Stimulated activated effector memory CD8-positive, alpha-beta T cell treated with anti-CD3 and anti-CD28 coated beads, Interleukin-12 subunit alpha, Interleukin-12 subunit beta, amount 100 ng/mL, for 72 hours (primary cell): ENCODE measurements around the gene RPH3AL.
"Not testable (repeated sequence)": the region's sequence is repeated elsewhere in the genome, so short reads cannot be mapped to it uniquely, and the experiment has no call there.

ENCODE experiments used
- ATAC-seq: fragments of 150-1000 bp; cut with Tn5 transposase; 2 replicates; pipeline ENCODE4 v1.10.0; 2021
- DNase-seq, 2 donors: peaks; one replicate each; pipeline ENCODE4 v3.0.0; 2021 to 2022; ENCODE audit warnings: low spot score in 2 of 2
- H3K27ac Mint-ChIP-seq: one replicate; pipeline ENCODE4 v1.8.0; 2022; ENCODE audit warnings: mild to moderate bottlenecking, mixed read lengths
- H3K36me3 Mint-ChIP-seq: one replicate; pipeline ENCODE4 v1.8.0; 2022; ENCODE audit warnings: mild to moderate bottlenecking, mixed read lengths
- H3K4me1 Mint-ChIP-seq: one replicate; pipeline ENCODE4 v1.8.0; 2022; ENCODE audit warnings: mixed read lengths
- H3K4me3 Mint-ChIP-seq: one replicate; pipeline ENCODE4 v1.8.0; 2022; ENCODE audit warnings: mild to moderate bottlenecking, mixed read lengths
- H3K9me3 Mint-ChIP-seq: one replicate; pipeline ENCODE4 v1.8.0; 2022; ENCODE audit warnings: mixed read lengths

Gene RPH3AL

DNA sequence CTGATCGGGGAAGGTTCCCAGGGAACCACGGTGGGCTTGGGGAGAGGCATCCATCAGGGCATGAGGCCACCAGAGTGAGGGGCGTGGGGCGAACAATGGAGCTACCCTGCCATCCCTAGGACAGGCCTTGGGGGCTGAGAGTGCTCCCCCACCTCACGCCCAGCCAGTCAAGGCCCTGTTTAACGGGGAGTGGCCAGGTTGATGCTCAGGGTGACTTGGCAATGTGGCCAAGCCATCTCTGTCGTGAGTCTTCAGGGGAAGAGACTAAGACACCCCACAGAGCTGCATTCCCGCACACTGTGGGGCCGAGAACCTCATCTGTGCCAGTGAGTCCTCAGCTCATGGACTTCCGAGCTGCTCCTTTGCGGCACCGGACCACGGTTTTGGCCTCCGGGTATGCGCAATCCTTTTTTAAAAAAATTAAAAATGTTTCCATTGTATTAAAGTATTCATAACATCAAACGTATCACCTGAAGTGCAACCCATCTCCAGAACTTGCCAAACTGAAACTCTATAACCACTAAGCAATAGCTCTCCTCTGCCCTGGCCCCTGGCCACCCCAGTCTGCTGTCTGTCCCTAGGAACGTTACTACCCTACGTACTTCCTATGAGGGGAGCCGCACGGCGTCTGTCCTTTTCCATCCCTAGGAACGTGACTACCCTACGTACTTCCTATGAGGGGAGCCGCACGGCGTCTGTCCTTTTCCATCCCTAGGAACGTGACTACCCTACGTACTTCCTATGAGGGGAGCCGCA is 99.3 kb downstream of the RPH3AL start:
- DNase-seq (no peak), ATAC-seq (no peak)
- Mint-ChIP-seq H3K27ac (no peak overlapping the region), H3K9me3 (no peaks in the 10 kb centered on the region), H3K4me1 (no peaks in the 10 kb centered on the region), H3K36me3 (no peaks in the 10 kb centered on the region), H3K4me3 (no peak overlapping the region)

DNA sequence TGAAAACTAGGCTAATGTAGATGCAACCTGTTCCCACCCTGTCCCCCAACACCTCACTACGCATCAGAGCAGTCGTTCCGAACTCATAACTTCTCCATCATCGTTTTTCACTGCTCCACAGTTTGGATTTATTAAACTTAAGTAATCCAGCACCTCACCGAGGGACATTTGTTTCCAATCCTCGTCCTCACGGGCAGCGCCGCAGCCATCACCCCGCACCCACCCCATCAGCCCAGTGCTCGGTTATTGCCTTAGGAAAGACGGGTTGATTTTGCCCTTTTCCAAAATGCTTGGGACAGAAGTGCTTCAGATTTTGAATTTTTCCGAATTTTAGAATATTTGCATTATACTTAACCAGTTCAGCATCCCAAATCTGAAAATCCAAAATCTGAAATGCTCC is 100.2 kb downstream of the RPH3AL start:
- H3K4me1 Mint-ChIP-seq: no peaks in the 10 kb centered on the region
- DNase-seq: no peak
- no peak overlapping the region for H3K27ac Mint-ChIP-seq
- H3K9me3 Mint-ChIP-seq: no peaks in the 10 kb centered on the region
- no peak overlapping the region for H3K4me3 Mint-ChIP-seq
- no peak for ATAC-seq
- H3K36me3 Mint-ChIP-seq: no peaks in the 10 kb centered on the region

DNA sequence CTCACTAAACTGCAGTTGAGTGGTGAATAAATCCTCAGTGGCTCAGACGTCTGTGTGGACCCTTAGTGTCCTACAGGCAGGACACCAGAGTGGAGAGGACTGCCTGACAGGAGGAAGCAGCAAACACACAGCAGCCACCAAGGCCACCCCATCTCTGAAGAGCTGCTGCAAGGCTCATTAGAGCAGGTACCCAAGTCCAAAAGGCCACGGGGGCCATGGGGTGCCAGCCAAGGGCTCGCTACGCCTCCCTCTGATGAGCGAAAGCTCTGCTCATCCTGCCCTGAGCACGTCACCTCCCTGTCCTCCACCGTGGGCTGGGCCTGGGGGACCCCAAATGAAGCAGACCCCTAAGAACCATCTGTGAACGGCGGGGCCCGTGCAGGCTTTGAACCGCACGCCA is 101.1 kb downstream of the RPH3AL start:
- ATAC-seq (no peak), DNase-seq (no peak)
- Mint-ChIP-seq H3K9me3 (no peaks in the 10 kb centered on the region), H3K4me3 (no peak overlapping the region), H3K36me3 (no peaks in the 10 kb centered on the region), H3K4me1 (no peaks in the 10 kb centered on the region), H3K27ac (no peak overlapping the region)

DNA sequence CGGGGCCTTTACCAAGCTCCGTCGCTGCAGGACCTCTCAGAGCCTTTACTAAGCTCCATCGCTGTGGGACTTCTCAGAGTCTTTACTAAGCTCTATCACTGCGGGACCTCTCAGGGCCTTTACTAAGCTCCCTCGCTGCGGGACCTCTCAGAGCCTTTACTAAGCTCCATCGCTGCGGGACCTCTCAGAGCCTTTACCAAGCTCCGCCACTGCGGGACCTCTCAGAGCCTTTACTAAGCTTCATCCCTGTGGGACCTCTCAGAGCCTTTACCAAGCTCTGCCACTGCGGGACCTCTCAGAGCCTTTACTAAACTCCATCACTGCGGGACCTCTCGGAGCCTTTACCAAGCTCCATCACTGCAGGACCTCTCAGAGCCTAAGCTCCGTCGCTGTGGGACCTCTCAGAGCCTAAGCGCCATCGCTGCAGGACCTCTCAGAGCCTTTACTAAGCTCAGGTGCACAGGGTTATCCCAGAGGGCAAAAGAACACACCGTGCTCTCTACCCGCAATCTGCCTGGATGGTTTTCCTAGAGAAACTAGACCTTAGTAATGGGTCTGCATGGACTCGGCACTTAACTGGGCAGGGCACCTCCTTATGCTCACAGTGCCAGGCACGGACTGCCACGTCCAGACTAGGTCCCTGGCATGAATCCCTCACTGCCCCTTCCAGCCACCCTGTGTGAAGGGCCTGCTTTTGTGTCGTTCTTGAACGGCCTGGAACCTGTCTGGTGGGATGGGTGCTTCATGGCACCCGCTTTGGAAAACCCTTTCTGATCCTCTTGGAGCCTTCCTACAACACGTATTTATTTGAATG is 101.9 kb downstream of the RPH3AL start:
- H3K4me3 Mint-ChIP-seq: no peak overlapping the region
- DNase-seq (no peak), ATAC-seq (no peak)
- H3K27ac Mint-ChIP-seq: no peak overlapping the region
- no peaks in the 10 kb centered on the region for H3K36me3 Mint-ChIP-seq
- H3K9me3 Mint-ChIP-seq: no peaks in the 10 kb centered on the region
- no peaks in the 10 kb centered on the region for H3K4me1 Mint-ChIP-seq

DNA sequence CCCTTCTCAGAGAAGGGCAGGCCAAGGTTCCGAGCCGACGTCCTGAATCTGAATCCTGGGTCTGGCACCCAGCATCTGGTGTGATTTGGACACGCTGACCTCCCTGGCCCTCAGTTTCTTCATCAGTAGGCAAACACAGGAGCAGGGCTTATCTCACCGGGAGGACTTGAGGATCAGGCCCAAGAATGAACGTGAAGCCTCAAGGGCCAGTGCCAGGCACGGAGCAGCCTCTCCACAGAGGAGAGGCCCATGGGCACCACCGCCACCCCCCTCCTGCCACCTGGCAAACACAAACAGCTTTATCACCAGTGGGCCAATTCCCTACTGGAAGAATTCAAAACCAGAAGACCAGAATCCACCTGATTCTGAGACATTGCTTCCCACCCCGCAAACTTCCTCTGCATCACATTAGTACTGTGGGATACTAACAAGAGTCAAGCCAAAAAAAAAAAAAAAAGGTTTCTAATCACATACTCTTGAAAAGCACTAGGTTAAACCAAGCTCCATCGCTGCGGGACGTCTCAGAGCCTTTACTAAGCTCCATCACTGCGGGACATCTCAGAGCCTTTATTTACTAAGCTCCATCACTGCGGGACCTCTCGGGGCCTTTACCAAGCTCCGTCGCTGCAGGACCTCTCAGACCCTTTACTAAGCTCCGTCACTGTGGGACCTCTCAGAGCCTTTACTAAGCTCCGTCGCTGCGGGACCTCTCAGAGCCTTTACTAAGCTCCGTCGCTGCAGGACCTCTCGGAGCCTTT is 103.2 kb downstream of the RPH3AL start:
- no peaks in the 10 kb centered on the region for H3K36me3 Mint-ChIP-seq
- H3K9me3 Mint-ChIP-seq: no peaks in the 10 kb centered on the region
- ATAC-seq (no peak), DNase-seq (no peak)
- H3K4me1 Mint-ChIP-seq: peaks cover 7% of the 10 kb centered on the region
- H3K27ac Mint-ChIP-seq: no peak overlapping the region
- no peak overlapping the region for H3K4me3 Mint-ChIP-seq

DNA sequence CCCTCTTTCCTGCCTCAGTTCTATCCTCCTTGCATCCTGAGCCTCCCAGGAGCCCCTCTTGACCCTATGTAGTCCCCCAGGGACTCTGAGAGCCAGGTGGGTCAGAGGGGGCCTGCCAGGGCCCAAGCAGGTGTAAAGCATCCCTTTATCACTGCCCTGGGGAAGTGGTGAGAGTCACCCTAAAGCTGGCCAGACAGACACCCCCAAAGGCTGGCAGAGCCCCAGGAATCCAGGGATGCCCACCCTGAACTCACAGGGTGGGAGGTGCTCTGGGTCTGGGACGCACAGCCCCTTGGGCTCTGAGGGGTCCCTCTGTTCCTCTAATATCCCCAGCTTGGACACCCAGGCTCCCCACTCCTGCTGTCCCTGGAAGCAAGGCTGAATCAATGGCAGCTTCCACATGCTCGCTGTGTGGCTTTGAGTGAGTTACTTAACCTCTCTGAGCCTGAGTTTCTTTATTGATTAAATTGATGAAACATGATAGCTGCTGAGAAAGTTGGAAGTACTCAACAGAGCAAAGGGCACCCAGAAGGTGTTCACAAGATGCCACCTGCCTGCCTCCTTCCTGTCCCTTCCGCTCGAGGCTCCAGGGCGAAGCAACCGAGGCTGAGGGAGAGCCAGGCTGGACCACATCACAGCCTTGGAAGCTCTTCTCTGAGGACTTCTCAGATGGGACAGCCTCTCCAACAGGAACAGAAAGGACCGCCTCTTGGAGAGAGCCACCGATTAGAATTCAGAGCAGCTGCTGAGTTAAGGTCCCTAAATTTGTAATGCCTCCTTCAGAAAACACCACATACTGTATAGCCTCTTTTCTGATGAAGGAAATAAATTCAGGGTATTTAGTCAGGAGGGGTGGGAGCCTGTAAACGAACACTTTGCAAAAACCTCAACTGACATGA is 104.0 kb downstream of the RPH3AL start:
- no peak for DNase-seq
- H3K4me1 Mint-ChIP-seq: peaks cover 7% of the 10 kb centered on the region
- no peaks in the 10 kb centered on the region for H3K9me3 Mint-ChIP-seq
- ATAC-seq: no peak
- no peak overlapping the region for H3K4me3 Mint-ChIP-seq
- H3K36me3 Mint-ChIP-seq: no peaks in the 10 kb centered on the region
- peak overlapping the region; percentile 79 for H3K27ac Mint-ChIP-seq

DNA sequence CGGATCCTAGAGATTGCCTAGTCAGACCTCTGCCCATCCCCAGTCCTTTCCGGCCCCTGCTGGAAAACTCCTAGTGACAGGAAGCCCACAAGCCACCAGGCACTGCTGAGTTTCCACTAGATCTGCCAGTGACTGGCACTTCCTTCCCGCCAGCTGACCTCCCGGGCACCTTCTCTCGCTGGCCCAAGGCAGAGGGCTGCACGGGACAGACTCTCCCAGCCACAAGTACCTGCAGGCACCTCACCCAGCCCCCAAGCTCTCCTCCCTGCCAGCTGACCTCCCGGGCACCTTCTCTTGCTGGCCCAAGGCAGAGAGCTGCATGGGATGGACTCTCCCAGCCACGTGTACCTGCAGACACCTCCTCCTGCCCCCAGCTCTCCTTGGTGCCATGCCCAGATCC is 104.8 kb downstream of the RPH3AL start:
- H3K4me1 Mint-ChIP-seq: peaks cover 7% of the 10 kb centered on the region
- H3K9me3 Mint-ChIP-seq: no peaks in the 10 kb centered on the region
- peak overlapping the region; percentile 79 for H3K27ac Mint-ChIP-seq
- H3K36me3 Mint-ChIP-seq: no peaks in the 10 kb centered on the region
- DNase-seq (no peak), ATAC-seq (no peak)
- no peak overlapping the region for H3K4me3 Mint-ChIP-seq

DNA sequence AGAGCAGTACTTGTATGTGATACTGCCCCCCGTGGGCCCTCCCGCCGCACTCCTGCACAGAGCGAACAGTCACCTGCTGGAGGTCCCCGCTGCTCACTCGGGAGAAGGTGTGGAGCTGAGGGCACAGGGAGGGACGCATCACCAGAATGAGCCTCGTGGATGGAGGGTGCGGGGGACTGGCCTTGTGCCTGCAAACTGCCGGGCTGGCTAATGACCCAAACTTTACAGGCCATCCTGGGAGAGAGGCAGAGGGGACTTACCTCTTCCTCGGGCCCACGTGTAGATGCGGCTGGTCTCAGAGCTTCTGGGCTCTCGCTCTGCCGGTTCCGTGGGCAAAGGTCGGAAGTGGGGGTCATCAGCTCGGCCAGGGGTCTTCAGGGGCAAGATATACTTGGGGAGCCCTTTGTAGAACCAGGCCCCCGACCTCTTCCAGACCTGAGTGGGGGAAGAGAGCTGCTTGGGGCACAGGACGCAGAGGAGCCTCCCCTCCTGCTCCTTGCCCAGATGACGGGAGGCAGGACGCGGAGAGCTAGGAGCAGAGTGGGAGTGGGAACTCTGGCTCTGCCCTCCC is 105.7 kb downstream of the RPH3AL start:
- Mint-ChIP-seq H3K4me3 (no peak overlapping the region), H3K9me3 (no peaks in the 10 kb centered on the region), H3K4me1 (peaks cover 7% of the 10 kb centered on the region), H3K36me3 (no peaks in the 10 kb centered on the region), H3K27ac (no peak overlapping the region)
- ATAC-seq (no peak), DNase-seq (no peak)

DNA sequence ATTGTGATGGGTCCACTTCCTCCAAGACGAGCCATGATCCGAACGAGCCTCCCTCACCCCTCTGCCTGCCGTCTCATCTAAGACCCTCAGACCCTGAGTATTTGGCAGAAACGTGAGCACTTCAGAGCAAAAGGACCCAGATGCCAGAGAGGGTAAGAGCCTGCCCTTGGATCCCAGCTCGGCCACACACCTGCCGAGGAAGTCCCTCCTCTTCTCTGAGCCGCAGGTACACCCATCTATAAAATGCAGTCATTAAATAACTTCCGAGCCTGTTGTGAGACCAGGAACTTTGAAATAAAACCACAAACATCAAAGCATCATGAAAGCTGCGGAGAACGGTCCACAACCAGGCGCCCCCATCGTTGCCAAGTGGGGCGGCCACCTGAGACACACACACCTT is 106.4 kb downstream of the RPH3AL start:
- peaks cover 7% of the 10 kb centered on the region for H3K4me1 Mint-ChIP-seq
- DNase-seq (no peak), ATAC-seq (no peak)
- no peaks in the 10 kb centered on the region for H3K36me3 Mint-ChIP-seq
- H3K4me3 Mint-ChIP-seq: no peak overlapping the region
- H3K27ac Mint-ChIP-seq: no peak overlapping the region
- H3K9me3 Mint-ChIP-seq: no peaks in the 10 kb centered on the region

DNA sequence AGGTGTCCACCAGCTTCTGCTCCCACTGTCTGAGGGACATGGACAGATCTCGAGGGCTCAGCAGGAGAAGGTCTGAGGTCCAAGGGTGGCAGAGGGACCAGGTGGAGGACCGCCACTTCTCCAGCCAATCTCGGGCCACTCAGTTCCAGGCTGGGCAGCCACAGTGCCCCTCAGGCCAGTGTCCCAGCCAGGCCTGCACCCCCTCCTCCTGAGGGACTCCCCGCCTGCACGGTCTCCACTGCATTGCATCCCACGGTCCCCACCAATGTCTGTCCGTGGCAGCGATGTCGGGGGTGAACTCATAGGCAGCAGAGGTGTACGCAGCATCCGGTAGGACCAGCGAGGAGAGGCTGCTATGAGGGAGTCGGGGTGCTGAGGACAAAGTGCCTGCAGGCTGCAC is 107.0 kb downstream of the RPH3AL start:
- Mint-ChIP-seq H3K9me3 (no peaks in the 10 kb centered on the region), H3K36me3 (no peaks in the 10 kb centered on the region), H3K27ac (no peak overlapping the region), H3K4me3 (no peak overlapping the region), H3K4me1 (peaks cover 7% of the 10 kb centered on the region)
- no peak for ATAC-seq
- no peak for DNase-seq

DNA sequence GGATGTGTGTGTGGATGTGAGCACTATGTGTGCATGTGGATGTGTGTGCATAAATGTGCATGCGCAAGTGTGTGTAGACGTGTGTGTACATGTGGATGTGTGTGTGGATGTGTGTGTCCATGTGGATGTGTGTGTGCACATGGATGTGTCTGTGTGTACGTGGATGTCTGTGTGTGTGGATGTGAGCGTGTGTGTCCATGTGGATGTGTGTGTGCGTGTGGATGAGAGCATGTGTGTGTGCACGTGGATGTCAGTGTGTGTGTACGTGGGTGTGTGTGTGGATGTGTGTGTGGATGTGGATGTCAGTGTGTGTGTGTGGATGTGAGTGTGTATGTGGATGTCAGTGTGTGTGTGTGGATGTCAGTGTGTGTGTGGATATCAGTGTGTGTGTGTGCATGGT is 107.6 kb downstream of the RPH3AL start:
- Mint-ChIP-seq H3K4me3 (no peak overlapping the region), H3K36me3 (no peaks in the 10 kb centered on the region), H3K9me3 (no peaks in the 10 kb centered on the region), H3K27ac (no peak overlapping the region), H3K4me1 (peaks cover 7% of the 10 kb centered on the region)
- no peak for ATAC-seq
- DNase-seq: no peak

DNA sequence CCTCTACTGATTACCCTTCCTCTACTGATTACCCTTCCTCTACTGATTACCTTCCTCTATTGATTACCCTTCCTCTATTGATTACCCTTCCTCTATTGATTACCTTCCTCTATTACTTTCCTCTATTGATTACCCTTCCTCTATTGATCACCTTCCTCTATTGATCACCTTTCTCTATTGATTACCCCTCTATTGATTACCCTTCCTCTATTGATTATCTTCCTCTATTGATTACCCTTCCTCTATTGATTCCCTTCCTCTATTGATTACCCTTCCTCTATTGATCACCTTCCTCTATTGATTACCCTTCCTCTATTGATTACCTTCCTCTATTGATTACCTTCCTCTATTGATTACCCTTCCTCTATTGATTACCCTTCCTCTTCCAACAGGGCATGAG is 108.7 kb downstream of the RPH3AL start:
- not testable (repeated sequence) for H3K9me3 Mint-ChIP-seq, H3K4me3 Mint-ChIP-seq, DNase-seq, ATAC-seq, H3K27ac Mint-ChIP-seq, H3K36me3 Mint-ChIP-seq, H3K4me1 Mint-ChIP-seq

DNA sequence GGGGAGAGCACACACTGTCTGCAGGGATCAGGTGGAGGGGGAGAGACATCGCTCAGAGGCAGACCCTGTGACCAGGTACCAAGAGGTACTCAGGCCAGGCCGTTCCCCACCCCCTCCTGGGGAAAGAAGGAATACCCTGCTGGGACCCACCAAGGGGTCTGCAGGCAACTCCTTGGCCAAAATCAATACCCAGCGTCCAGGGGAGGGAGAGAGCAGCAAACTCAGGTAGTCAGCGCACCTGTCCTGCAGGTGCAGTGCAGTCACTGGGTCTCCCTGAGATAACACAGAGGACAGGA is 113.7 kb downstream of the RPH3AL start:
- ATAC-seq (no peak), DNase-seq (no peak)
- Mint-ChIP-seq H3K9me3 (no peaks in the 10 kb centered on the region), H3K4me1 (no peaks in the 10 kb centered on the region), H3K4me3 (no peak overlapping the region), H3K27ac (no peak overlapping the region), H3K36me3 (no peaks in the 10 kb centered on the region)

DNA sequence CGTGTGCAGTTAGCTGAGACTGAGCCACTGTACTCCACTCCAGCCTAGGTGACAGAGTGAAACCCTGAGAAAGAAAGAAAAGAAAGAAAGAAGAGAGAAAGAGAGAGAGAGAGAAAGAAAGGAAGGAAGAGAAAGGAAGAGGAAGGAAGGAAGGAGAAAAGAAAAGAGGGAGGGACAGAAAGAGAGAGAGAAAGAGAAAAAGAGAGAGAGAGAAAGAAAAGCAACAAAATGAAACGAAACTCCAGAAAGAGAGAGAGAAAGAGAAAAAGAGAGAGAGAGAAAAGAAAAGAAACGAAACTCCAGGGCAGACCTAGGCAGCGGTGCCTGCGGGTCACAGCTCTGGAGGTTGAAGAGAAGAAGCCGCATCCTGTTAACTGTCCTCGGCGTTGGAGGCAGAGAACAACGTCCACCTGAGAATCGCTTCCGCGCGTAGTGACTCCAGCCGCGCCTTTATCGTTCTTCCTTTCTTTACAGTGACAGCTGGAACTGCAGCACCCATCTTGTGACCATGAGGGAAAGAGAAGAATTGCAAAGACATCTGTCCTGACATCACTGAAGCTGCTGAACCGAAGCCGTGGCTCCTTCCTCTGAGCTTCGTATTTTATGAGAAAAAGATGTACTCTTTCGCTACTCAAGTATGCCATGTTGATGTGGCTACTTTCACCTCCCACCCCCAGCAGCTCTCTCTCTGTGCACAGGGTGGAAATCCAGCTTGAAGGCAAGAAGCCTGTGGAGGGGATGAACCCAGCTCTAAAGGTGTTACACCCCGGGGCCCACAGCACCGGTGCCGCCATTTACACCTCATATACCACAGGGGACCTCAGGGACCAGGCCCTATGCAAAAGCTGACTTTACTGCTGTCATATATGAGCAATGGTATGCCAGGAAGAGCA is 114.3 kb downstream of the RPH3AL start:
- H3K4me3 Mint-ChIP-seq: no peak overlapping the region
- DNase-seq (no peak), ATAC-seq (no peak)
- H3K4me1 Mint-ChIP-seq: no peaks in the 10 kb centered on the region
- no peaks in the 10 kb centered on the region for H3K9me3 Mint-ChIP-seq
- no peaks in the 10 kb centered on the region for H3K36me3 Mint-ChIP-seq
- no peak overlapping the region for H3K27ac Mint-ChIP-seq
